ENCODE results near the gene TLCD4.
"Not testable (repeated sequence)": the region's sequence is repeated elsewhere in the genome, so short reads cannot be mapped to it uniquely, and the experiment has no call there.

- not testable (repeated sequence) for TF ChIP-seq POLR2AphosphoS5 (IDR thresholded peaks at IDR 0.05; ENCODE audit: low read depth, low read length); CTCF (IDR thresholded peaks at IDR 0.05)
These were observed 24.3 kb upstream of the TLCD4 start for GRCh38 chr1:95092891-95093290.
